Type B pancreatic cell (in vitro differentiated cells): Measurements from ENCODE around the gene ITSN1. TPM values are rescaled to one million over a fixed set of nuclear protein-coding genes. Genes with fewer than 3 reads are reported as not detected.
"Not testable (repeated sequence)": the region's sequence is repeated elsewhere in the genome, so short reads cannot be mapped to it uniquely, and the experiment has no call there.

ENCODE experiments used
- DNase-seq: peaks from one replicate; pipeline ENCODE4 v3.0.0; 2021; ENCODE audit warnings: mixed read lengths; ENCODE audit not compliant: unreplicated experiment; ENCODE audit errors: extremely low spot score
- H3K27ac Mint-ChIP-seq: 2 replicates; pipeline ENCODE4 v1.8.0; 2021; ENCODE audit warnings: mild to moderate bottlenecking, mixed read lengths
- H3K27me3 Mint-ChIP-seq: 2 replicates; pipeline ENCODE4 v1.8.0; 2021; ENCODE audit warnings: mixed read lengths
- H3K36me3 Mint-ChIP-seq: 2 replicates; pipeline ENCODE4 v1.8.0; 2021; ENCODE audit warnings: mixed read lengths
- H3K4me1 Mint-ChIP-seq: one replicate; pipeline ENCODE4 v1.8.0; 2021; ENCODE audit warnings: mixed read lengths; ENCODE audit not compliant: unreplicated experiment
- H3K4me3 Mint-ChIP-seq: 2 replicates; pipeline ENCODE4 v1.8.0; 2021; ENCODE audit warnings: mild to moderate bottlenecking, mixed read lengths
- H3K9me3 Mint-ChIP-seq: 2 replicates; pipeline ENCODE4 v1.8.0; 2021; ENCODE audit warnings: mixed read lengths
- CTCF ChIP-seq: fragments of 200-600 bp; sonication (generic); conservative IDR thresholded peaks from 2 replicates; pipeline ENCODE4 v1.5.0; 2021; ENCODE audit warnings: antibody characterized with exemption, mild to moderate bottlenecking
- total RNA-seq: library from RNA; stranded (reverse); gene quantifications from 2 replicates; pipeline ENCODE4 v1.2.1, GENCODE V29; 2021; ENCODE audit warnings: low replicate concordance

The ITSN1 gene
- total RNA-seq, 1 donor from 2014 or later: 89.1 TPM

- no peak for DNase-seq
- Mint-ChIP-seq H3K27ac (no peak overlapping the region), H3K4me3 (no peak overlapping the region), H3K27me3 (no peaks in the 10 kb centered on the region), H3K4me1 (peaks cover 6% of the 10 kb centered on the region), H3K36me3 (no peaks in the 10 kb centered on the region), H3K9me3 (no peaks in the 10 kb centered on the region)
- TF ChIP-seq CTCF: no peak
Measured at GRCh38 chr21:33861125-33861524, 218.8 kb downstream of the ITSN1 start.

- H3K27me3 Mint-ChIP-seq, H3K36me3 Mint-ChIP-seq, H3K4me3 Mint-ChIP-seq, DNase-seq, H3K9me3 Mint-ChIP-seq, H3K4me1 Mint-ChIP-seq, H3K27ac Mint-ChIP-seq: not testable (repeated sequence)
Measured at GRCh38 chr21:33863191-33863590, 220.9 kb downstream of the ITSN1 start.

- Mint-ChIP-seq H3K27ac (no peak overlapping the region), H3K4me3 (no peak overlapping the region), H3K9me3 (no peaks in the 10 kb centered on the region), H3K4me1 (no peaks in the 10 kb centered on the region), H3K27me3 (no peaks in the 10 kb centered on the region), H3K36me3 (no peaks in the 10 kb centered on the region)
- DNase-seq: no peak
- TF ChIP-seq CTCF: no peak
Measured at GRCh38 chr21:33864150-33864549, 221.8 kb downstream of the ITSN1 start.

GRCh38 chr21:33865176-33865575 lies 222.9 kb downstream of the ITSN1 start:
- Mint-ChIP-seq H3K27ac (no peak overlapping the region), H3K36me3 (peaks cover 6% of the 10 kb centered on the region), H3K27me3 (no peaks in the 10 kb centered on the region), H3K4me3 (no peak overlapping the region), H3K4me1 (no peaks in the 10 kb centered on the region), H3K9me3 (no peaks in the 10 kb centered on the region)
- TF ChIP-seq CTCF: no peak
- no peak for DNase-seq

- Mint-ChIP-seq H3K27ac (no peak overlapping the region), H3K36me3 (peaks cover 6% of the 10 kb centered on the region), H3K27me3 (no peaks in the 10 kb centered on the region), H3K4me3 (no peak overlapping the region), H3K9me3 (no peaks in the 10 kb centered on the region), H3K4me1 (no peaks in the 10 kb centered on the region)
- TF ChIP-seq CTCF: no peak
- DNase-seq: no peak
Measured at GRCh38 chr21:33865996-33866575, 223.8 kb downstream of the ITSN1 start.

- H3K27ac Mint-ChIP-seq: no peak overlapping the region
- no peak for TF ChIP-seq CTCF
- H3K4me1 Mint-ChIP-seq: no peaks in the 10 kb centered on the region
- H3K36me3 Mint-ChIP-seq: peaks cover 6% of the 10 kb centered on the region
- H3K9me3 Mint-ChIP-seq: no peaks in the 10 kb centered on the region
- H3K4me3 Mint-ChIP-seq: no peak overlapping the region
- H3K27me3 Mint-ChIP-seq: no peaks in the 10 kb centered on the region
- DNase-seq: no peak
Measured at GRCh38 chr21:33866826-33867225, 224.5 kb downstream of the ITSN1 start.

- H3K36me3 Mint-ChIP-seq, H3K27me3 Mint-ChIP-seq, H3K27ac Mint-ChIP-seq, DNase-seq, H3K4me1 Mint-ChIP-seq, H3K9me3 Mint-ChIP-seq, H3K4me3 Mint-ChIP-seq: not testable (repeated sequence)
Measured at GRCh38 chr21:33867868-33868267, 225.6 kb downstream of the ITSN1 start.
